Measurements from ENCODE around the gene ATP6V0C. TPM values are rescaled to one million over a fixed set of nuclear protein-coding genes. Genes with fewer than 3 reads are reported as not detected.

ATP6V0C gene
- total RNA-seq, 2 experiments from 2014 or later: 112 to 125 TPM

- POLR2A ChIA-PET: interaction anchor here (1.1 to 4.2 kb wide), 2 partner anchors 9 to 12 kb away, joined by 4 to 27 read pairs; partner anchors contain the start of gene TEDC2
- H3K9me3 Mint-ChIP-seq: no peaks in the 10 kb centered on the region
- CTCF ChIA-PET: no interaction called here
- H3K4me1 Mint-ChIP-seq: peaks cover 15% of the 10 kb centered on the region
- peaks cover 44% of the 10 kb centered on the region for H3K27me3 Mint-ChIP-seq
- no peak within 1 kb of the TSS for H3K4me3 Mint-ChIP-seq
- no peaks in the 10 kb centered on the region for H3K36me3 Mint-ChIP-seq (ENCODE audit: low read depth)
- DNase-seq: no peak
- H3K27ac Mint-ChIP-seq: no peak within 1 kb of the TSS
Observed at GRCh38 chr16:2471016-2471652, 42.6 kb upstream of the ATP6V0C start, which contains the start of gene NTN3. Gene NTN3, plus strand, starts transcription at chr16:2471297. Its CDS starts 405 bp downstream, at chr16:2471702.

- Mint-ChIP-seq H3K4me3 (no peak overlapping the region), H3K9me3 (no peaks in the 10 kb centered on the region), H3K36me3 (ENCODE audit: low read depth) (no peaks in the 10 kb centered on the region), H3K27ac (no peak overlapping the region), H3K27me3 (peaks cover 44% of the 10 kb centered on the region), H3K4me1 (peaks cover 23% of the 10 kb centered on the region)
- ChIA-PET CTCF (no interaction called here), POLR2A (interaction anchor here (1.3 kb wide), 1 partner anchor 64 kb away, joined by 3 read pairs; no protein-coding TSS in a partner anchor)
- no peak for DNase-seq
Observed at GRCh38 chr16:2471653-2472487, 41.9 kb upstream of the ATP6V0C start.

- ChIA-PET POLR2A (interaction anchor here (1.3 kb wide), 1 partner anchor 64 kb away, joined by 3 read pairs; no protein-coding TSS in a partner anchor), CTCF (no interaction called here)
Observed at GRCh38 chr16:2472488-2472864, 41.3 kb upstream of the ATP6V0C start.

GRCh38 chr16:2472885-2473445, 40.8 kb upstream of the ATP6V0C start:
- Mint-ChIP-seq H3K4me1 (peaks cover 24% of the 10 kb centered on the region), H3K27me3 (peaks cover 40% of the 10 kb centered on the region), H3K27ac (no peak overlapping the region), H3K9me3 (no peaks in the 10 kb centered on the region), H3K36me3 (ENCODE audit: low read depth) (no peaks in the 10 kb centered on the region), H3K4me3 (peak overlapping the region; percentile 38)
- POLR2A ChIA-PET: interaction anchor here (1.3 kb wide), 1 partner anchor 63 kb away, joined by 3 read pairs; no protein-coding TSS in a partner anchor
- CTCF ChIA-PET: no interaction called here
- DNase-seq: no peak

More at GRCh38 chr16:2472488-2472864, 41.3 kb upstream of the ATP6V0C start:
- Mint-ChIP-seq H3K4me1 (peaks cover 24% of the 10 kb centered on the region), H3K27me3 (peaks cover 40% of the 10 kb centered on the region), H3K4me3 (no peak overlapping the region), H3K9me3 (no peaks in the 10 kb centered on the region), H3K36me3 (ENCODE audit: low read depth) (no peaks in the 10 kb centered on the region), H3K27ac (no peak overlapping the region)
- DNase-seq: no peak

GRCh38 chr16:2473446-2473926, 40.3 kb upstream of the ATP6V0C start:
- H3K4me1 Mint-ChIP-seq: peaks cover 20% of the 10 kb centered on the region
- H3K27ac Mint-ChIP-seq: no peak overlapping the region
- no peaks in the 10 kb centered on the region for H3K36me3 Mint-ChIP-seq (ENCODE audit: low read depth)
- CTCF ChIA-PET: interaction anchor here (1.4 kb wide), 1 partner anchor 11 kb away, joined by 3 read pairs; no protein-coding TSS in a partner anchor
- H3K27me3 Mint-ChIP-seq: peaks cover 37% of the 10 kb centered on the region
- POLR2A ChIA-PET: interaction anchor here (1.0 to 1.6 kb wide), 2 partner anchors 43 to 47 kb away, joined by 3 to 7 read pairs; partner anchors contain the start of gene AMDHD2
- peak overlapping the region; percentile 38 for H3K4me3 Mint-ChIP-seq
- no peaks in the 10 kb centered on the region for H3K9me3 Mint-ChIP-seq
- peak; percentile 31 for DNase-seq

GRCh38 chr16:2473999-2474876, 39.5 kb upstream of the ATP6V0C start:
- peaks cover 29% of the 10 kb centered on the region for H3K27me3 Mint-ChIP-seq
- no peaks in the 10 kb centered on the region for H3K9me3 Mint-ChIP-seq
- H3K36me3 Mint-ChIP-seq (ENCODE audit: low read depth): no peaks in the 10 kb centered on the region
- ChIA-PET POLR2A (interaction anchor here (0.6 to 2.1 kb wide), 7 partner anchors 11 to 46 kb away, joined by 3 to 13 read pairs (median 4); partner anchors contain the start of genes AMDHD2 and TEDC2), CTCF (interaction anchor here (0.6 to 1.5 kb wide), 10 partner anchors 11 to 1278 kb away, joined by 3 to 6 read pairs (median 3); partner anchors contain the start of gene TEDC2)
- H3K4me1 Mint-ChIP-seq: peaks cover 20% of the 10 kb centered on the region
- H3K27ac Mint-ChIP-seq: peak overlapping the region; percentile 59
- H3K4me3 Mint-ChIP-seq: peak overlapping the region; percentile 77
- peak; percentile 63 for DNase-seq

- Mint-ChIP-seq H3K4me1 (peaks cover 20% of the 10 kb centered on the region), H3K27me3 (peaks cover 23% of the 10 kb centered on the region), H3K36me3 (ENCODE audit: low read depth) (no peaks in the 10 kb centered on the region), H3K4me3 (peak within 1 kb of the TSS; percentile 77), H3K27ac (peak within 1 kb of the TSS; percentile 59), H3K9me3 (no peaks in the 10 kb centered on the region)
- DNase-seq: peak; percentile 83
- ChIA-PET POLR2A (interaction anchor here (0.6 to 2.1 kb wide), 6 partner anchors 10 to 45 kb away, joined by 3 to 13 read pairs (median 4); partner anchors contain the start of genes AMDHD2 and TEDC2), CTCF (interaction anchor here (0.6 to 1.5 kb wide), 11 partner anchors 10 to 1278 kb away, joined by 3 to 6 read pairs (median 3); partner anchors contain the start of genes ATP6V0C and TEDC2)
Observed at GRCh38 chr16:2474877-2475412, 38.8 kb upstream of the ATP6V0C start, which contains the start of gene TBC1D24. Gene TBC1D24, plus strand, starts transcription at chr16:2475127. Its CDS starts 21,022 bp downstream, at chr16:2496149.

- Mint-ChIP-seq H3K36me3 (ENCODE audit: low read depth) (no peaks in the 10 kb centered on the region), H3K9me3 (no peaks in the 10 kb centered on the region), H3K27ac (no peak overlapping the region), H3K27me3 (peaks cover 16% of the 10 kb centered on the region), H3K4me3 (peak overlapping the region; percentile 62), H3K4me1 (peaks cover 20% of the 10 kb centered on the region)
- ChIA-PET CTCF (interaction anchor here (0.7 to 1.5 kb wide), 7 partner anchors 11 to 245 kb away, joined by 3 to 6 read pairs (median 3); partner anchors contain the start of genes ATP6V0C and TEDC2), POLR2A (interaction anchor here (1.3 to 2.1 kb wide), 4 partner anchors 11 to 45 kb away, joined by 4 to 13 read pairs (median 6); partner anchors contain the start of genes AMDHD2 and TEDC2)
- peak; percentile 53 for DNase-seq
Observed at GRCh38 chr16:2475413-2476344, 38.1 kb upstream of the ATP6V0C start.

GRCh38 chr16:2476345-2476720, 37.4 kb upstream of the ATP6V0C start:
- H3K4me3 Mint-ChIP-seq: peak overlapping the region; percentile 56
- peaks cover 15% of the 10 kb centered on the region for H3K27me3 Mint-ChIP-seq
- H3K4me1 Mint-ChIP-seq: peaks cover 20% of the 10 kb centered on the region
- H3K36me3 Mint-ChIP-seq (ENCODE audit: low read depth): no peaks in the 10 kb centered on the region
- no peaks in the 10 kb centered on the region for H3K9me3 Mint-ChIP-seq
- DNase-seq: no peak
- H3K27ac Mint-ChIP-seq: no peak overlapping the region
- ChIA-PET CTCF (interaction anchor here (1.5 kb wide), 1 partner anchor 25 kb away, joined by 4 read pairs; no protein-coding TSS in a partner anchor), POLR2A (interaction anchor here (1.0 kb wide), 1 partner anchor 56 kb away, joined by 3 read pairs; no protein-coding TSS in a partner anchor)

- no peak for DNase-seq
- CTCF ChIA-PET: interaction anchor here (1.5 kb wide), 1 partner anchor 24 kb away, joined by 4 read pairs; no protein-coding TSS in a partner anchor
Observed at GRCh38 chr16:2476741-2477140, 37.0 kb upstream of the ATP6V0C start.

More at GRCh38 chr16:2476741-2477140, 37.0 kb upstream of the ATP6V0C start:
- POLR2A ChIA-PET: interaction anchor here (1.0 kb wide), 1 partner anchor 56 kb away, joined by 3 read pairs; no protein-coding TSS in a partner anchor
- Mint-ChIP-seq H3K9me3 (no peaks in the 10 kb centered on the region), H3K36me3 (ENCODE audit: low read depth) (no peaks in the 10 kb centered on the region), H3K27ac (no peak overlapping the region), H3K4me1 (peaks cover 20% of the 10 kb centered on the region), H3K4me3 (peak overlapping the region; percentile 56), H3K27me3 (peaks cover 15% of the 10 kb centered on the region)
